IMR-90 (cell line): ENCODE results near the gene ALDH3A2. TPM values are rescaled to one million over a fixed set of nuclear protein-coding genes. Genes with fewer than 3 reads are reported as not detected.

Source experiments
- ATAC-seq: fragments of 200-7000 bp; cut with Tn5 transposase; 2 replicates; pipeline ENCODE4 v1.9.1; 2020; ENCODE audit warnings: low read depth, mild to moderate bottlenecking, moderate library complexity
- BruUV-seq: library from RNA; stranded (reverse); fragments of 400-500 nt; replicated peaks from 2 replicates; lab custom pipeline; 2021; lab: Mats Ljungman, UMichigan
- CTCF ChIA-PET: fragments of 300-600 bp; formaldehyde crosslinking; extraction: SDS; loops from one replicate; lab custom pipeline; 2021; ENCODE audit warnings: antibody characterized with exemption; lab: Yijun Ruan, JAX
- POLR2A ChIA-PET: fragments of 300-600 bp; sonication (Branson Sonifier 250); formaldehyde crosslinking; loops from one replicate; lab custom pipeline; 2022; ENCODE audit warnings: antibody characterized with exemption; ENCODE audit not compliant: unreplicated experiment; lab: Charles Lee
- DNase-seq: peaks from one replicate; pipeline ENCODE4 v3.0.0; 2013
- H2AFZ ChIP-seq: replicated peaks from 2 replicates; pipeline ENCODE3; 2013; ENCODE audit warnings: low read length, mild to moderate bottlenecking; ENCODE audit not compliant: poor library complexity
- H2AK5ac ChIP-seq: 2 replicates; pipeline ENCODE4 v1.6.1; 2013; ENCODE audit warnings: low read depth, low read length, inconsistent platforms
- H2AK9ac ChIP-seq: replicated peaks from 2 replicates; pipeline ENCODE3; 2013; ENCODE audit warnings: mild to moderate bottlenecking, low read depth, low read length, moderate library complexity; ENCODE audit not compliant: poor library complexity
- H2BK120ac ChIP-seq: 2 replicates; pipeline ENCODE4 v1.6.1; 2013; ENCODE audit warnings: low read depth, low read length, inconsistent platforms
- H2BK15ac ChIP-seq: 3 replicates; pipeline ENCODE4 v1.6.1; 2013; ENCODE audit warnings: low read depth, low read length, inconsistent platforms
- H2BK20ac ChIP-seq: 2 replicates; pipeline ENCODE4 v1.6.1; 2013; ENCODE audit warnings: low read depth, mild to moderate bottlenecking, inconsistent platforms, low read length, moderate library complexity
- H2BK5ac ChIP-seq: 2 replicates; pipeline ENCODE4 v1.6.1; 2013; ENCODE audit warnings: mild to moderate bottlenecking, low read depth, low read length, inconsistent platforms; ENCODE audit not compliant: poor library complexity, severe bottlenecking
- H3K14ac ChIP-seq: replicated peaks from 2 replicates; pipeline ENCODE4 v1.6.1; 2013; ENCODE audit warnings: low read depth, low read length, inconsistent platforms
- H3K18ac ChIP-seq: 2 replicates; pipeline ENCODE4 v1.6.1; 2013; ENCODE audit warnings: low read depth, low read length, control low read depth
- H3K23ac ChIP-seq: 2 replicates; pipeline ENCODE4 v1.6.1; 2013; ENCODE audit warnings: low read depth, low read length, inconsistent platforms
- H3K27ac ChIP-seq: 2 replicates; pipeline ENCODE4 v1.5.1; 2013; ENCODE audit warnings: mild to moderate bottlenecking, control low read depth, low read length; ENCODE audit not compliant: insufficient read depth
- H3K27me3 ChIP-seq: 2 replicates; pipeline ENCODE4 v1.6.1; 2013; ENCODE audit warnings: low read length; ENCODE audit not compliant: control insufficient read depth, insufficient read depth
- H3K36me3 ChIP-seq: 2 replicates; pipeline ENCODE4 v1.6.1; 2013; ENCODE audit warnings: low read length, mixed read lengths; ENCODE audit not compliant: control insufficient read depth, insufficient read depth
- H3K4ac ChIP-seq: 2 replicates; pipeline ENCODE4 v1.6.1; 2013; ENCODE audit warnings: low read depth, low read length, inconsistent platforms
- H3K4me1 ChIP-seq: 2 replicates; pipeline ENCODE4 v1.6.1; 2013; ENCODE audit warnings: low read length, mixed read lengths; ENCODE audit not compliant: control insufficient read depth, insufficient read depth
- H3K4me2 ChIP-seq: 2 replicates; pipeline ENCODE4 v1.6.1; 2013; ENCODE audit warnings: low read depth, mild to moderate bottlenecking, control low read depth, low read length, moderate library complexity
- H3K4me3 ChIP-seq: 2 replicates; pipeline ENCODE4 v1.5.1; 2013; ENCODE audit warnings: low read depth, mild to moderate bottlenecking, control low read depth, low read length, moderate library complexity; ENCODE audit not compliant: insufficient read depth
- H3K56ac ChIP-seq: 2 replicates; pipeline ENCODE4 v1.6.1; 2013; ENCODE audit warnings: low read length, inconsistent platforms; ENCODE audit not compliant: insufficient read depth; ENCODE audit errors: extremely low read depth
- H3K79me1 ChIP-seq, 2 experiments: 2 replicates each; pipeline ENCODE4 v1.6.1; 2013; ENCODE audit warnings: low read length in 2 of 2, inconsistent platforms in 1 of 2, low read depth in 1 of 2
- H3K9ac ChIP-seq: 2 replicates; pipeline ENCODE4 v1.6.1; 2013; ENCODE audit warnings: low read depth, low read length, control low read depth
- H3K9me1 ChIP-seq: 2 replicates; pipeline ENCODE4 v1.6.1; 2013; ENCODE audit warnings: low read length, inconsistent platforms; ENCODE audit not compliant: insufficient read depth
- H3K9me3 ChIP-seq: 2 replicates; pipeline ENCODE4 v1.6.1; 2013; ENCODE audit warnings: low read length; ENCODE audit not compliant: control insufficient read depth, insufficient read depth
- H4K20me1 ChIP-seq: 2 replicates; pipeline ENCODE4 v1.6.1; 2013; ENCODE audit warnings: low read length, inconsistent platforms; ENCODE audit not compliant: insufficient read depth
- H4K5ac ChIP-seq: 2 replicates; pipeline ENCODE4 v1.6.1; 2013; ENCODE audit warnings: mild to moderate bottlenecking, low read depth, low read length, control low read depth
- H4K8ac ChIP-seq, 2 experiments: 2 replicates each; pipeline ENCODE4 v1.6.1; 2013; ENCODE audit warnings: low read depth in 2 of 2, low read length in 2 of 2, control low read depth in 1 of 2, inconsistent platforms in 1 of 2
- H4K91ac ChIP-seq: 2 replicates; pipeline ENCODE4 v1.6.1; 2013; ENCODE audit warnings: low read depth, low read length, inconsistent platforms; ENCODE audit not compliant: insufficient read depth
- CEBPB ChIP-seq: IDR thresholded peaks from 2 replicates; pipeline ENCODE4 v1.6.1; 2012; ENCODE audit warnings: low read depth, low read length, improper control_type of control experiment
- RFX5 ChIP-seq: IDR thresholded peaks from 2 replicates; pipeline ENCODE4 v1.8.0; 2012; ENCODE audit warnings: low read depth, mild to moderate bottlenecking, low read length, moderate library complexity
- SMC3 ChIP-seq: fragments of 150-350 bp; IDR thresholded peaks from 2 replicates; pipeline ENCODE4 v1.6.1; 2016; ENCODE audit warnings: low read depth, mild to moderate bottlenecking, antibody characterized with exemption, low read length, moderate library complexity
- WGBS, 2 experiments: methylation state at CpG; one replicate each; pipeline versions ENCODE4 v1.1.5 to v1.1.7; 2013; ENCODE audit warnings: missing lambda C conversion rate in 2 of 2; ENCODE audit not compliant: insufficient read length in 1 of 2; ENCODE audit errors: extremely low coverage in 2 of 2; 5-methylcytosine and 5-hydroxymethylcytosine counted together
- dilution Hi-C: fragments of 300-500 bp; cut with HindIII; formaldehyde crosslinking; loops from one replicate; pipeline ENCODE4 v1.14.3; 2018; ENCODE audit warnings: low sequenced_read_pairs; ENCODE audit not compliant: unreplicated experiment
- in situ Hi-C: fragments of 300-500 bp; cut with MboI; formaldehyde crosslinking; loops from 3 replicates; pipeline ENCODE4 v1.14.3; 2019; ENCODE audit warnings: low sequenced_read_pairs, inconsistent platforms, mixed read lengths
- intact Hi-C: fragments of 100-400 bp; cut with micrococcal nuclease; formaldehyde crosslinking; loops from 2 replicates; pipeline ENCODE4 v1.10.0; 2022
- polyA plus RNA-seq, 3 experiments: library from polyadenylated mRNA; depleted of rRNA; stranded (reverse); fragments of >200 nt; gene quantifications; 2 replicates each; pipeline ENCODE4 v1.2.3, GENCODE V29; 2012; ENCODE audit warnings: low replicate concordance in 1 of 3
- total RNA-seq: library from RNA; depleted of rRNA; stranded (reverse); fragments of >200 nt; gene quantifications from 2 replicates; pipeline ENCODE4 v1.2.3, GENCODE V29; 2012

The ALDH3A2 gene
- total and polyA plus RNA-seq, 2 of the 4 experiments (the other 2 are of a cell fraction): 4.0 to 7.9 TPM

- Histone ChIP-seq H2BK120ac (no peak overlapping the region), H2AFZ (no peak overlapping the region), H2BK20ac (no peak overlapping the region), H3K4me3 (no peak overlapping the region), H2BK5ac (no peak overlapping the region), H4K5ac (no peak overlapping the region), H3K9me3 (peaks cover 1% of the 10 kb centered on the region; the same call in 1 of the 2 replicates), H3K4me2 (no peak overlapping the region), H2AK9ac (no peak overlapping the region), H3K27ac (no peak overlapping the region), H3K4me1 (no peaks in the 10 kb centered on the region), H3K18ac (no peak overlapping the region), H3K14ac (no peak overlapping the region), H4K8ac (no peak overlapping the region), H3K9ac (no peak overlapping the region), H3K36me3 (no peaks in the 10 kb centered on the region; the same call in 1 of the 2 replicates), H2AK5ac (no peak overlapping the region), H3K23ac (no peak overlapping the region), H2BK15ac (no peak overlapping the region), H3K9me1 (no peaks in the 10 kb centered on the region), H4K91ac (no peak overlapping the region), H3K79me1 (no peaks in the 10 kb centered on the region), H4K20me1 (no peaks in the 10 kb centered on the region), H3K4ac (no peak overlapping the region), H3K27me3 (peaks cover 6% of the 10 kb centered on the region), H3K56ac (no peak overlapping the region)
- no peak for ATAC-seq
- dilution Hi-C loops: no loop called here
- ChIA-PET CTCF (interaction anchor here (1.0 kb wide), 1 partner anchor 12 kb away, joined by 3 read pairs; no protein-coding TSS in a partner anchor), POLR2A (no interaction called here)
- in situ Hi-C loops: no loop called here
- no peak for DNase-seq
- TF ChIP-seq RFX5 (no peak), CEBPB (0 out of 2 replicates have a peak, but pooled peaks have one; percentile 11), SMC3 (no peak)
- intact Hi-C loops: no loop called here
- BruUV-seq: no TSS peak
- WGBS, 2 experiments: 98% methylated on average over 7 of the region's 7 CpGs; no CpG with 5 or more reads in 1 of the 2 experiments
These were observed 11.0 kb downstream of the ALDH3A2 start for GRCh38 chr17:19659366-19660177.
